Ovary (tissue), 3 donors: ENCODE measurements around the gene RPL35A.

Source experiments
- CTCF ChIP-seq, 3 donors: fragments of 450-650 bp in 2 of 3; fragments of 200-600 bp in 1 of 3; IDR thresholded peaks; one replicate each; pipeline versions ENCODE4 v1.5.1 to v1.8.0; 2016 to 2022; ENCODE audit warnings: antibody characterized with exemption in 3 of 3, mild to moderate bottlenecking in 1 of 3
- EP300 ChIP-seq: sonication (generic); formaldehyde crosslinking; IDR thresholded peaks from one replicate; pipeline ENCODE4 v1.6.1; 2017; ENCODE audit warnings: antibody characterized with exemption
- POLR2A ChIP-seq: fragments of 450-650 bp; IDR thresholded peaks from one replicate; pipeline ENCODE4 v1.6.1; 2017; ENCODE audit warnings: antibody characterized with exemption, mild to moderate bottlenecking, moderate library complexity
- donor health status: DM: no; HTN: no; CAD: no.

DNA sequence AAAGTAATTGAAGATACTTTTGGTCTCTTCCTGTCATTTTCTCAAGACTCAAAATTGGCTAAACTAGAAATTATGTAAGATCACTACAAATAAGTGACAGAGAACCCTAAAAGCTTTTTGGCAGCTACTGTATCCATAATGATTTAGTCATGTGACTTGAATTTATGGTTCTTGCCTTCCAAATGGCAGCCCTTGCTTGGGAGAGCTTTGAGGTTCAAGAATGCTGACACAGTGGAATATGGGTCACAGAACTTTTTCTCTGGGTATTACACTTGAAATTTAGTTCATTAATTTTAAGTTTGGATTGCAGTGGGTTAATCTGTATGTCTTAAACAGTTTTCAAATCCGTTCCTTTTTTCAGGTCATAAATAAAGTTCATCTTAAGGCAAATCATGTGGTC is 24.0 kb downstream of the RPL35A start:
- TF ChIP-seq CTCF (IDR thresholded peaks at IDR 0.05) (no peak), POLR2A (no peak), EP300 (no peak)
